Osteocyte (in vitro differentiated cells): ENCODE data around the gene RNASE13. TPM values are rescaled to one million over a fixed set of nuclear protein-coding genes. Genes with fewer than 3 reads are reported as not detected.
"Not testable (repeated sequence)": the region's sequence is repeated elsewhere in the genome, so short reads cannot be mapped to it uniquely, and the experiment has no call there.

ENCODE experiments used
- DNase-seq: peaks from one replicate; pipeline ENCODE4 v3.0.0; 2021; ENCODE audit warnings: mixed read lengths; ENCODE audit not compliant: unreplicated experiment; ENCODE audit errors: extremely low spot score
- H3K27ac Mint-ChIP-seq: one replicate; pipeline ENCODE4 v1.8.0; 2021; ENCODE audit warnings: mild to moderate bottlenecking, mixed read lengths; ENCODE audit not compliant: unreplicated experiment
- H3K27me3 Mint-ChIP-seq: one replicate; pipeline ENCODE4 v1.8.0; 2021; ENCODE audit warnings: mixed read lengths; ENCODE audit not compliant: unreplicated experiment
- H3K36me3 Mint-ChIP-seq: one replicate; pipeline ENCODE4 v1.8.0; 2021; ENCODE audit warnings: mixed read lengths; ENCODE audit not compliant: unreplicated experiment
- H3K4me1 Mint-ChIP-seq: one replicate; pipeline ENCODE4 v1.8.0; 2021; ENCODE audit warnings: mixed read lengths; ENCODE audit not compliant: unreplicated experiment
- H3K4me3 Mint-ChIP-seq: one replicate; pipeline ENCODE4 v1.8.0; 2021; ENCODE audit warnings: mild to moderate bottlenecking, moderate library complexity, mixed read lengths; ENCODE audit not compliant: unreplicated experiment
- H3K9me3 Mint-ChIP-seq: one replicate; pipeline ENCODE4 v1.8.0; 2021; ENCODE audit warnings: mixed read lengths; ENCODE audit not compliant: unreplicated experiment
- CTCF ChIP-seq: fragments of 200-600 bp; sonication (generic); IDR thresholded peaks from 2 replicates; pipeline ENCODE4 v1.5.0; 2021; ENCODE audit warnings: antibody characterized with exemption, mild to moderate bottlenecking, moderate library complexity
- total RNA-seq: library from RNA; stranded (reverse); gene quantifications from 2 replicates; pipeline ENCODE4 v1.2.1, GENCODE V29; 2021

The RNASE13 gene
- total RNA-seq, 1 donor from 2014 or later: not detected

GRCh38 chr14:21047378-21047781 lies 12.8 kb upstream of the RNASE13 start:
- DNase-seq: no peak
- Mint-ChIP-seq H3K9me3 (no peaks in the 10 kb centered on the region), H3K36me3 (no peaks in the 10 kb centered on the region), H3K4me3 (no peak overlapping the region), H3K27ac (no peak overlapping the region), H3K4me1 (peaks cover 29% of the 10 kb centered on the region), H3K27me3 (peaks cover 13% of the 10 kb centered on the region)
- no peak for TF ChIP-seq CTCF

GRCh38 chr14:21043974-21044618 lies 9.5 kb upstream of the RNASE13 start:
- peaks cover 15% of the 10 kb centered on the region for H3K27me3 Mint-ChIP-seq
- H3K4me1 Mint-ChIP-seq: peaks cover 32% of the 10 kb centered on the region
- H3K4me3 Mint-ChIP-seq: no peak overlapping the region
- H3K36me3 Mint-ChIP-seq: no peaks in the 10 kb centered on the region
- H3K9me3 Mint-ChIP-seq: no peaks in the 10 kb centered on the region
- DNase-seq: no peak
- H3K27ac Mint-ChIP-seq: no peak overlapping the region
- no peak for TF ChIP-seq CTCF

DNA sequence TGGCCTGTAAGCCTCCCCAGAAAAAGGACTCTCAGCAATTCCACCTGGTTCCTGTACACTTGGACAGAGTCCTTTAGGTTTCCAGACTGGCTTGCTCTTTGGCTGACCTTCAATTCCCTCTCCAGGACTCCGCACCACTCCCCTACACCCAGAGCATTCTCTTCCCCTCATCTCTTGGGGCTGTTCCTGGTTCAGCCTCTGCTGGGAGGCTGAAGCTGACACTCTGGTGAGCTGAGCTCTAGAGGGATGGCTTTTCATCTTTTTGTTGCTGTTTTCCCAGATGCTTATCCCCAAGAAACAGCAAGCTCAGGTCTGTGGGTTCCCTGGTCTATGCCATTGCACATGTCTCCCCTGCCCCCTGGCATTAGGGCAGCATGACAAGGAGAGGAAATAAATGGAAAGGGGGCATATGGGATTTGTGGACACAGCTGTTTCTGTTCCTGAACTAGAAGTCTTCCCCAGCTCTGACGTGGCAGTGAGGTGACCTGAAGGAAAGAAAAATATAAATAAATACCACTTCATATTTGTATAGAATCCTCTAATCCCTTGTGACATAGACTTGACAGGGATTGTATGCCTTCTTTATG lies 8.9 kb upstream of the RNASE13 start:
- no peak overlapping the region for H3K4me3 Mint-ChIP-seq
- peaks cover 17% of the 10 kb centered on the region for H3K27me3 Mint-ChIP-seq
- peaks cover 35% of the 10 kb centered on the region for H3K4me1 Mint-ChIP-seq

DNA sequence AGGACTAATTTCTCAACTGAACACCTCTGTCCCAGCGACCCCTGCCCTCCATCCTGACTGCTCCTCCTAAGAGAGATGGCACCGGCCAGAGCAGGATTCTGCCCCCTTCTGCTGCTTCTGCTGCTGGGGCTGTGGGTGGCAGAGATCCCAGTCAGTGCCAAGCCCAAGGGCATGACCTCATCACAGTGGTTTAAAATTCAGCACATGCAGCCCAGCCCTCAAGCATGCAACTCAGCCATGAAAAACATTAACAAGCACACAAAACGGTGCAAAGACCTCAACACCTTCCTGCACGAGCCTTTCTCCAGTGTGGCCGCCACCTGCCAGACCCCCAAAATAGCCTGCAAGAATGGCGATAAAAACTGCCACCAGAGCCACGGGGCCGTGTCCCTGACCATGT lies 8.3 kb upstream of the RNASE13 start:
- Mint-ChIP-seq H3K27ac (peak overlapping the region; percentile 55), H3K4me1 (peaks cover 38% of the 10 kb centered on the region), H3K36me3 (no peaks in the 10 kb centered on the region), H3K9me3 (no peaks in the 10 kb centered on the region), H3K4me3 (no peak overlapping the region), H3K27me3 (peaks cover 22% of the 10 kb centered on the region)
- no peak for TF ChIP-seq CTCF
- no peak for DNase-seq

More for the DNA sequence above, 8.9 kb upstream of the RNASE13 start:
- Mint-ChIP-seq H3K27ac (peak overlapping the region; percentile 55), H3K36me3 (no peaks in the 10 kb centered on the region), H3K9me3 (no peaks in the 10 kb centered on the region)
- no peak for TF ChIP-seq CTCF
- DNase-seq: no peak

- Mint-ChIP-seq H3K4me3 (no peak within 1 kb of the TSS), H3K36me3 (no peaks in the 10 kb centered on the region), H3K4me1 (peaks cover 38% of the 10 kb centered on the region), H3K9me3 (no peaks in the 10 kb centered on the region), H3K27me3 (peaks cover 30% of the 10 kb centered on the region), H3K27ac (peak within 1 kb of the TSS; percentile 55)
- TF ChIP-seq CTCF: no peak
- DNase-seq: no peak
Observed at GRCh38 chr14:21041676-21042433, 7.2 kb upstream of the RNASE13 start, which contains the start of gene RNASE7. RNASE7 (plus strand) TSS chr14:21042362; CDS start chr14:21042993, 631 bp downstream.

- H3K4me3 Mint-ChIP-seq, H3K9me3 Mint-ChIP-seq, H3K36me3 Mint-ChIP-seq, H3K27ac Mint-ChIP-seq, DNase-seq: not testable (repeated sequence)
- Mint-ChIP-seq H3K27me3 (peaks cover 33% of the 10 kb centered on the region), H3K4me1 (peaks cover 38% of the 10 kb centered on the region)
Observed at GRCh38 chr14:21040941-21041340, 6.3 kb upstream of the RNASE13 start.
